ENCODE measurements around the gene PTP4A1.

GRCh38 chr6:63563235-63563634, 9.0 kb upstream of the PTP4A1 start:
- TF ChIP-seq EZH2 (IDR thresholded peaks at IDR 0.05; ENCODE audit: insufficient read depth, poor library complexity, severe bottlenecking) (no peak), EZH2phosphoT487 (IDR thresholded peaks at IDR 0.05; ENCODE audit: insufficient read depth, low read depth) (no peak)

Data from GM23248 (cell line).